ENCODE measurements around the gene NUDT6.

NUDT6 gene

DNA sequence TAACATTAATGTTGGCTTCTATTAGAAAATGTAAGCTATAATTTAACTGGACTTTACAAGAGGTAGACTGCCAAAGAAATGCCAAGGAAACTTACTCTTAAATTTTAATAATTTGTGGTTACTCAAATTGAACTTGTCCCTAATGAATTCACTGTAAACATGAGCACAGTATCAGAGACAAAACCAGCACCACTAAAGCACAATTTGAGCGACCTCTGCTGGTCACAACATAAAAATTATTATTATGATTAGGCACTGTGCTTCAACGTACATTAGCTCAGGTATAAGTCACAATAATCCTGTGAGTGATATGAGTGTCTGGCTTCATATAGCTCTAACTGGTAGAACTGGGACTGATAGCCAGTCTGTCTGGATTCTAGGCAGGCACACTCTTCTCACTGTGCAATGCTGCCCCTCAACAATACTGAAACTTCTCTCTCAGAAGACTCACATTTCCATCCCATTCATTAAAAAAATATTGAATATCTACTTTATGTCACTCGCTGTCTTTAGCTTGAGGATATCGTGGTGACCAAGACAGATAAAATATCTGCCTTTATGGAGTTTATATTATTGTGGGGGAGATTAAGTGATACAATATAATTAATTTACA, 8.0 kb downstream of the NUDT6 start:
- DNase-seq (ENCODE audit: low read depth), result no peak

- DNase-seq (ENCODE audit: low read depth), result no peak
Observed at GRCh38 chr4:122912810-122913575, 9.4 kb downstream of the NUDT6 start.

- DNase-seq (ENCODE audit: low read depth), result no peak
Observed at GRCh38 chr4:122911588-122911987, 10.8 kb downstream of the NUDT6 start.

DNA sequence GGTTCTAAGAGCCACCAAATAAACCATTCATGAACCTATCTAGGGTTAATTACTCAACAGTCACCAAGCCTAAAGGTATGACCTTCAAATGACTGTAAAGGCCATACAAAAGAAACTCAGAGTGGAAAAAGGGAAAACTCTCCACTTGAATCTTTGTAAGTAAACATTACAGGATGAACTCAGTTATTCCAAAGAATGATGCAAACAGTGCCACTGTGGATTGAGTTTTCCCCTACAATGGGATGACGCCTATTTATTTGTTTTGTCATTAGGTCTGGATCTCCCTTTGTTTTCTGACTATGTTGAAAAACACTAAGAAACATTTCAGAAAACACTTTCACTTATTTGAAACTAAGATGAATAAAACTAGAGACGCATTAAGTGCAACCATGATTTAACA, 12.7 kb downstream of the NUDT6 start:
- no peak for DNase-seq (ENCODE audit: low read depth)

- DNase-seq (ENCODE audit: low read depth), result no peak
Observed at GRCh38 chr4:122908223-122908622, 14.2 kb downstream of the NUDT6 start.

DNA sequence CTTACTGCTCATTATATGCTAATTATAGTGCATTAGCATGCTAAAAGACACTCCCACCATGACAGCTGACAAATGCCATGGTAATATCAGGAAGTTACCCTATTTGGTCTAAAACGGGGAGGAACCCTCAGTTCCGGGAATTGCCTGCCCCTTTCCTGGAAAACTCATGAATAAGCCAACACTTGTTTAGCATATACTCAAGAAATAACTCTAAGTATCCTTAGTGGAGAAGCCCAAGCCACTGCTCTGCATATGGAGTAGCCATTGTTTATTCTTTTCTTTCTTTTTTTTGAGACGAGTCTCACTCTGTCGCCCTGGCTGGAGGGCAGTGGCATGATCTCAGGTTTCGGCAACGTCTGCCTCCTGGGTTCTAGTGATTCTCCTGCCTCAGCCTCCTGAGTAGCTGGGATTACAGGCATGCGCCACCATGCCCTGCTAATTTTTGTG, 15.5 kb downstream of the NUDT6 start:
- no peak for DNase-seq (ENCODE audit: low read depth)

- no peak for DNase-seq (ENCODE audit: low read depth)
Observed at GRCh38 chr4:122903766-122904288, 18.6 kb downstream of the NUDT6 start.

DNA sequence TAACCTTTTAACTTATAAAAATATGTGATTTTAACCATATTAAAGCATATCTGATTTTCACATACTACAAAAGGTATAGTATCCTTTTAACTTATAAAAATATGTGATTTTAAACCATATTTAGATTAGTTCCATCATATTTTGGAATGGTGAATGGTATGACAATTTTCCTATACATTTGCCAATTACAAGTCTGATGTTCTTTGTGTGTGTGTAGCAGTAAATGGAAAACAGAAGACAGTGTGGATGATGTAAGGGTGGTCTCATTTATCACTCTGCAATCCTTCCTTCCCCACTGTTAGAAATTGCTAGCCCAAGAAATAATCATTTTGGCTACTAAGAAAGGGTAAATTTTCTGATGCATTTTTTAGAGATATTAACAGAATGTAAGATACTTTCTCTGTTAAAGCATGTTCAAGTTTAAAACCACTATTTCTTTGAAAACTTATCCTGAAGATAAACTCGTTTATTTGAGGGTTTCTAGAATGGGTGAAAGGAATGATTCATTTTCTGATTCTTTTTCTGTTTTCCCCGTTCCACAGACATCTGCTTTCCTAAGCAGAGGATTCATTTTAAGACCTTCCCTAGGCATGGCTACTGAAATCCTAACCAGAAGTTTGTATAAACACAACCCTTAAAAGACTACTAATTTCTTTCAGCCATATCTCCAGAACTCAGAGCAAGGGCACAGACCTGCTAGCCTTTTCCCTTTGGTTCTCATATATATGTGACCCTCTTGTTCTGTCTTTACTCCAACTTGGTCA, 21.0 kb downstream of the NUDT6 start:
- no peak for DNase-seq (ENCODE audit: low read depth)

GRCh38 chr4:122900314-122900713, 22.1 kb downstream of the NUDT6 start:
- no peak for DNase-seq (ENCODE audit: low read depth)

DNA sequence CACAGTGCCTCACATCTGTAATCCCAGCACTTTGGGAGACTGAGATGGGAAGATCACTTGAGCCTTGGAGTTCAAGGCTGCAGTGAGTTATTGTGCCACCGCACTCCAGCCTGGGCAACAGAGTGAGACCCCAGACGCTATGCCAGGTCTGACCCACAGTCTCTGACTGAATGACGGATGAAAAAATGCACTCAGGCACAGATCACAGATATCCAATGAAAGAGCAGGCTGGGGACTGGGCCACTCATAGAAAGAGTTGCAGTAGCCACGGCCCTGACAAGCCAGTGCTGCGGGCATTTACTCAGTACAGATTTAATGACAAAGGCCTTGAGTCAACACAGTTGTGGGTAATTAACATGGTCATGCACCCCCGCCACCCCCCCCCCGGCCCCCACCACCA, 22.7 kb downstream of the NUDT6 start:
- no peak for DNase-seq (ENCODE audit: low read depth)

DNA sequence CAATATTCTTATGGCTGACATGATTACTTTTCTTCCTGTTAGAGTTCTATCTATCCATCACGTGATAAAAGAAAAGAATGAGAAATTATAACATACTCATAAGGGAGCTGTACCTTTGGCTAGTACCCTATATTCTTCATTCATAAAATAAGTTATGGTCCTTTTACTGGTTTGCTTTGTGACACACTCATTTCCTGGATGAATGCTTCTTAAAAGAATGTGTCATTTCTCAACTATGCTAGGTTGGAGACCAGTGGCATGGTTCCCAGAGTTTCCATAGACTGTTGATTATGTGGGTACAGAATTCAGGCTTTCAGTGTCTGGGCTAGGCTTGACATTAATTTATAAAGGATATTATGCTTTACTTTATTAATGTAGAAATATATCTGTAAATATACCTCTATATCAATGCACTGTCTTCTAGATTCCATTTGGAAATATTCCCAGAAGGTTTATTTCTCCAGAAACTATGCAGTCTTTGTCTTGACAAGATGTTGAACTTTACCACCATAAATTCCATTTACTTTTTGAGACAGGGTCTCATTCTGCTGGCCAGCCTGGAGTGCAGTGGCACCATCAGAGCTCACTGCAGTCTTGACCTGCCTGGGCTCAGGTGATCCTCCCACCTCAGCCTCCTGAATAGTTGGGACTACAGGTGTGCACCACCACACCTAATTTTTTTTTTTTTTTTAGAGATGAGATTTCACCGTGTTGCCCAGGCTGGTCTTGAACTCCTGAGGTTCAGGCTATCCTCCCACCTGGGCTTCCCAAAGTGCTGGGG, 23.8 kb downstream of the NUDT6 start:
- DNase-seq (ENCODE audit: low read depth), result no peak

DNA sequence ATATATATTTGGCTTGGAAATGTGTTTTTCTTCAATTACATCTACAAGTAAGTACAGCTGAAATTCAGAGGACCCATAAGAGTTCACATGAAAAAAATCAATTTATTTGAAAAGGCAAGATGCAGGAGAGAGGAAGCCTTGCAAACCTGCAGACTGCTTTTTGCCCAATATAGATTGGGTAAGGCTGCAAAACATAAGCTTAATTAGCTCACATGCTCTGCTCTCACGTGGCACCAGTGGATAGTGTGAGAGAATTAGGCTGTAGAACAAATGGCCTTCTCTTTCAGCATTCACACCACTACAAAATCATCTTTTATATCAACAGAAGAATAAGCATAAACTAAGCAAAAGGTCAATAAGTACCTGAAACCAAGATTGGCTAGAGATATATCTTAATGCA, 26.1 kb downstream of the NUDT6 start:
- no peak for DNase-seq (ENCODE audit: low read depth)

GRCh38 chr4:122895336-122895995, 26.9 kb downstream of the NUDT6 start:
- no peak for DNase-seq (ENCODE audit: low read depth)

- no peak for DNase-seq (ENCODE audit: low read depth)
Observed at GRCh38 chr4:122894827-122895226, 27.6 kb downstream of the NUDT6 start.

DNA sequence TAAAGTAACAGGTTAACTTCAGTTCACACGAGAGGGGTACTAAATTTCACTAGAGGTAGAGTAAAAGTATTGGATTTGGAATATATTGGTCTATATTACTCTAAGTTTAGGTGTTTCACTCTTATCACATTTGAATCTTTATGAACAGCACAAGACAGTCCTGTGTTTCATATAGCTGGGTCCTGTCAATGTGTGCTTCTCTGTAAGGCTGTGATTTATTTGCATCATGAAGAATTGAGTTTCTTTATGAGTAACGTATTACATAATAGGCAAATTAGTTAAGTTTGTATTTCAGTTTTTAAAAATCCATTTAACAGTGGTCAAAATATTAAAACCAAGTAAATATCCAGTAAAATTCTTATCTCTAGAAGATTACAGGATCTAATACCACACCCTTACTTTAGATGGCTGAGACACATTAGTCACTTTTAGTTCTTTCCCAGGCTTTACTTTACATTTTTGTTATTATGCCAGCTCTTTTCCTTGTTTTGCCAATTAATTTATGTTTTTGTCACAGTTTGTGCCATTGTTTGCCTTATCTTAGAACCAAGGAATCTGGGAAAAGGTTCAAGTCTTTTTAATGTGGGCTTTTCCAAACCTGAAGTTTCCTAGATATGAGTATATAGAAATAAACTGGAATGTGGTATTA, 32.1 kb downstream of the NUDT6 start:
- DNase-seq (ENCODE audit: low read depth), result no peak

DNA sequence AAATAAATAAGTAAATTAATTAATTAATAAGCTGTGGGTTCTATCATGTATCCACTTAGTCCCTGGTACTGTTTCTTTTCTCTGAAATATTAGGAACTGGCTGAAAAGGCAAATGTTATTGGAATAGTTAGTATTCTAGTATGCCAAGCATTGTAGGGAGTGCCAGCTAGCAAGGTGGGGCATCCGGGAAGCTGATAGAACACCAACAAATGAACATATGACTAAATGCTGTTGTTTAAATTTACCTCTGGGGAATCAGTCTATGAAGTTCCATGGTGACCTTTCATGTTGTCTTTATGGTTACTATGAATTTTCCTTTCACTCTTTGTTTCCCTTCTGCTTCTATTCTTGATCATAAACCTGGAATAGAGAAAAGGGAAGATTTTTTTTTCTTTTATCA, 32.7 kb downstream of the NUDT6 start:
- DNase-seq (ENCODE audit: low read depth), result no peak

GRCh38 chr4:122884499-122884898, 37.9 kb downstream of the NUDT6 start:
- no peak for DNase-seq (ENCODE audit: low read depth)

GRCh38 chr4:122882857-122883735, 39.3 kb downstream of the NUDT6 start:
- DNase-seq (ENCODE audit: low read depth), result no peak

DNA sequence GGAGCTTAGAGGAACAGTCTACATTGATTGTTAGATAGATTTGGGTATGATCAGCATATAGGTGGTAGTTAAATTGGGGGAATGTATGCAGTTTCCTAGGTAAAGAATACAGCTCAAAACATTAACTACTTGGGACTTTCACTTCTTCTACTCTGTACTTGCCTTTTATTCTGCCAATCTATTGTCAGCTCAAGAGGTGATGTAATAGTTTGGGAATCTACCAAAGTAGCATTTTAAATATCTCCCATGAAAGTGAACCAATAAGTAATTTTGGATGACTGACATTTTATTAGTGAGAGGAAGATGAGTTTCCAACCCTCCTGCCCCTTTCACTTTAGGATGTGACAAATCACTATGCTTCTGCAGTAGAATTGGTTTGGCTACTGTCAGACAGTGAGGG, 43.4 kb downstream of the NUDT6 start:
- no peak for DNase-seq (ENCODE audit: low read depth)

DNA sequence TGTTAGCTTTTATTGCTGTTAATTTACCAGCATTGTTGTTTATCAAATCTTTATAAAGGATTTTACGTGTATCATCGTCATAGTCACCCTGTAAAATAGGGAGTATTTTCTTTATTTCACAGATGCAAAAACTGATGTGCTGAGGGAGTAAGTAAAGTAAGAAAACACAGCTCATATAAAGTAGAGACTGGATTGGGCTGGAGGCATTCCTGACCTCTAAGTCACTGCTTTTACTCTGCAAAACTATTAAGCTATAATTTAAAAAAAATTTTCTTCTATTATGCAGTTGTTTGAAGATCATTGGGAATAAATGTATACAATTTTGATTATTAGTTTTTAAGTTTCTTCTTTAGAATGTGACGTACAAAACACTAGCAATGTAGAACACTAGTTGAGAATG, 45.9 kb downstream of the NUDT6 start:
- DNase-seq (ENCODE audit: low read depth), result no peak
